Left renal pelvis (tissue), 4 donors: ENCODE results near the gene PNMA8A. TPM values are rescaled to one million over a fixed set of nuclear protein-coding genes. Genes with fewer than 3 reads are reported as not detected.

ENCODE experiments used
- DNase-seq, 4 donors: peaks; one replicate each; pipeline ENCODE4 v3.0.0-alpha.2; 2013; ENCODE audit warnings: low read depth in 4 of 4, low spot score in 3 of 4
- polyA plus RNA-seq, 4 donors: library from polyadenylated mRNA; unstranded; fragments of 120-200 nt; gene quantifications; one replicate each; pipeline ENCODE4 v1.2.1, GENCODE V29; 2013; ENCODE audit not compliant: insufficient read length in 4 of 4

The PNMA8A gene
- polyA plus RNA-seq, 4 donors, result 47.1 to 71.7 (median 60.4) TPM

GRCh38 chr19:46493236-46494145 is 22.1 kb upstream of the PNMA8A start:
- no peak for DNase-seq

- no peak for DNase-seq
Observed at GRCh38 chr19:46492841-46493235, 21.5 kb upstream of the PNMA8A start.

- DNase-seq, result no peak
Observed at GRCh38 chr19:46491975-46492682, 20.8 kb upstream of the PNMA8A start.

DNA sequence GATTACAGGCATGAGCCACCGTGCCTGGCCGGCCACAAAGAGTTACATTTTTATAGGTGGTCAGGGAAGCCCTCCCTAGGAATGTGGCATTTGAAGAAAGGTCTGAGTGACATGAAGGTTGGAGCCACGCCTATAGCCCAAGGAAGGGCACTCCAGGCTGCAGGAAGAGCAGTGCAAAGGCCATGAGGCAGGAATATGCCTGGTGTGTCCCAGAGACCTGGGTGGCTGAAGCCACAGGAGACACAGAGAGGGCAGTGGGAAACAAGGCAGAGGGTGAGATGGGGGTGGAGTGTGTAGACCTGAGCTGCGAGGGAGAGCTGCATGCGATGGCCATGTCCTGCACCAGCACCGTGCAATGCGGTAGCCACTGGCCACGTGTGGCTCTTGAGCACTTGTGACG is 19.4 kb upstream of the PNMA8A start:
- DNase-seq, result no peak

DNA sequence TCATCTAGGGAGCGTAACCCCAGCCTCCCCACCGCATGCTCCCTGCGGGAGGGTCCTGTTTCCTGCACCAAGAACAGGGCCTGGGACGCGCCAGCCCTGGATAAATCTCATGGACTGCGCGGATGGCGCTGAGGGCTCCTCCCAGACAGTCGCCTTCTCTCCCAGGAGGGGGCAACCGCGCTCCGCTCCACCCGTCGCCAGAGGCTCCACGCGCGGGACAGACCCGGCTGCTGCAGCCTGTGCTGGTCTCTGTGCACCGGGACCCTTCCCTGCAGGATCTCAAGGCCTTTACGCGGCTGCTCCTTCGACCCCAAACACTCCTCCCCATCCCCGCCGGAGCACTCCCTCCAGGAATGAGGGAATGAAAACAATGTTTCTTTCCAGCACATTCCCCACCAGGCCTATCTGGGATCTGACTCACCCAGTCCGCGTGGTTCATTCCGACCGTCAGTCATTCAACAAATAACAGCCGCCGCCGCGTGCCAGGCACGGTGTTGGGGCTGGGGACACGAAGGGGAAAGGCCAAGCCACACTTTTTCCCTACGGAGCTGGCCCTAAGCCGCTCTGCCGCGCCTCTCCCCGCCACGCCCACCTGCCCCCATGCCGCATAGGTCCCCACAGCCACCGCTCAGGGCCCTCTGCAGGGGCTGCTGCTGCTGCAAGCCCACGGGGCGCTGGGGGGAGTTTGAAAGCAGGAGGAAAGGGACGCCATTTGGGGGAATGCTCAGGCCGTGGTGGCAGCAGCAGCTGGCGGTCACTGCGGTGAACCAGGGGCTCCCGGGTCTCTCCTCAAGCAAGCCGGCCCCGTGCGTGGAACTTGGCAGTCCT is 18.3 kb upstream of the PNMA8A start:
- no peak for DNase-seq

GRCh38 chr19:46488551-46488950 is 17.2 kb upstream of the PNMA8A start:
- DNase-seq, result no peak

GRCh38 chr19:46487802-46488445 is 16.6 kb upstream of the PNMA8A start:
- no peak for DNase-seq

DNA sequence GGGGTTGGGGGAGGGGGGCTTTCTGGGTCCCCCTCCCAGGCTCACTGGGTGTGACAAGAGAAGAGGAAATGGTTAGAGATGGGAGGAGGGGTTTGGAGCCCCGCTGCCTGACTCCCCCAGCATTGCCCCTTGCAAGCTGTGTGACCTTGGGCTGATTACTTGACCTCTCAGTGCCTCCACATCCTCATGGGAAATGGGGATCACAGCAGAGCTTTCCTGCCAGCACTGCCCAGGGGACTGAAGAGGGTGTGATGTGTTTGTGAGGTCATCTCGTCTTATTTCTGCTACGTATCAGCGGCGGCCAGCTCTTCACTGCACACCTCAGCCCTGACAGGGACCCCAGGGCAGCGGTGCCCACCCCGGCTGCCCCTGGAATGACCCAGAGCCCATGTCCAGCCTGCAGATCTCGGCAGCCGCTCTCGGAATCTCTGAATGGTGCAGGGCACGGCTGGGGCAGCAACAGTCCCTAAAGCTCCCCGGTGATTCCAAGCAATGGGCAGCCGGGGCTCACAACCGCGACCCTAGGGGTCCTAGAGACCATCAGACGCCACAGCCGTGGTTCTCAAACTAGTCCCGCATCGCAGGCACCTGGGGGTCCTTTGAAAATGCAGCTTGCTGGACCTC is 15.9 kb upstream of the PNMA8A start:
- DNase-seq, result no peak

GRCh38 chr19:46486358-46486757 is 15.0 kb upstream of the PNMA8A start:
- no peak for DNase-seq

GRCh38 chr19:46484656-46485055 is 13.3 kb upstream of the PNMA8A start:
- no peak for DNase-seq

DNA sequence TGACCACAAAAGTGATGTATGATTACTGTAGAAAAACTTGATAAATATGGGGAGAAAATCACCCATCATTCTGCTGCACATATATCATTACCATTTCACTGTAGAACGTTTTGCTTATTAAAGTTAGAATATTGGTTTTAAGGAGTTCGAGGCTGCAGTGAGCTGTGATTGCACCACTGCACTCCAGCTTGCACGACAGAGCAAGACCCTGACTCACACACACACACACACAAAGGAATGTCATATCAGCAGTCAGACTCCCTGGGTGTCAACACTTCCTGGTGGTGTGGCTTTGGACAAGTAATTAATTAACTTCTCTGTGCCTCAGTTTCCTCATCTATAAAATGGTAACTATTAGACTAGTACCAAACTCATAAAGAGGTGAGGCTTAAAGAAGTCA is 11.3 kb upstream of the PNMA8A start:
- DNase-seq, result no peak

- no peak for DNase-seq
Observed at GRCh38 chr19:46481947-46482346, 10.6 kb upstream of the PNMA8A start.

- no peak for DNase-seq
Observed at GRCh38 chr19:46481223-46481848, 10.0 kb upstream of the PNMA8A start.

DNA sequence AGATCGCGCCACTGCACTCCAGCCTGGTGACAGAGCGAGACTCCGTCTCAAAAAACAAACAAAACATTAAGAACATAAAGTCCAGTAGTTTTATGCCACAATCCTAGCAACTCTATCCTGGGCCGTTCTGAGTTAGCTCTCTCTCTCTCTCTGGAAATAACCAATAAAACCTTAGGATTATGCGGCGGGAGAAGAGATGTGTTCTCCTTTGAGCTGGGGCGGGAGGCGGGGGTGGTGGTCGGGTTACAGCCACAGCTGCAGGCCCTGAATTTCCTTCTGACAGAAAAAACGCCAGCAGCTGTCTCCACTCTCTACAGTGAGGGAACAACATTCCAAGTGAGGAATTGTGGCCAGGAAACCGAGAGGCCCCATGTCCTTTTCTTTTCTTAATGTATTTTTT is 9.1 kb upstream of the PNMA8A start:
- DNase-seq, result peak; percentile 76 to 87 (median 82)

GRCh38 chr19:46478356-46478986 is 7.1 kb upstream of the PNMA8A start:
- no peak for DNase-seq

DNA sequence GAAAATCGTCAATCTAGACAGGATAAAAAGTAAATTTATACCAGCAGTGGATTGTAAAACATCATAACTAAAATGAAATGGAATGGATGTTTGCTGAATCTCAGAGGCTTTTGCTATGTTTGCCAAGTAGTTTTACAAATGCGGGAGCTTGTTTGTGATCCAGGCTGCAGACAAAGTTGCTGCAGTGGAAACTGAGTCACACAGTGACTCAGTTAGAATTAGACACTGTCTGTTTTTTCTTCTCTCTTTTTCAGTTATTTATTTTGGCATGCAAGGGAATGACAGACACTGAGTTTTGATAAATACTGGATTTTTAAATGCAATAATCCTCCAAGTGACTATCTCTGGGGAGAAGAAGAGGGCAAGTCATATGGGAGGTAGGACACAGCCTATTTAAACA is 4.6 kb upstream of the PNMA8A start:
- no peak for DNase-seq

GRCh38 chr19:46474211-46474610 is 2.8 kb upstream of the PNMA8A start:
- DNase-seq, result no peak

- DNase-seq, result no peak
Observed at GRCh38 chr19:46472592-46472991, 1.2 kb upstream of the PNMA8A start.
